Coronary artery (tissue), 2 donors: Measurements from ENCODE around the gene BACE1-AS.

Experiments used
- DNase-seq: peaks from one replicate; pipeline ENCODE4 v3.0.0-alpha.2; 2017; ENCODE audit warnings: low spot score
- H3K27ac ChIP-seq, 2 donors: fragments of 200-600 bp; sonication (generic); one replicate each; pipeline ENCODE4 v1.5.1; 2016 to 2019
- H3K4me3 ChIP-seq: fragments of 200-600 bp; sonication (generic); 2 replicates; pipeline ENCODE4 v1.5.1; 2016; ENCODE audit warnings: mild to moderate bottlenecking, moderate library complexity
- TF ChIP-seq, protein P1 (sequence below): fragments of 200-600 bp; sonication (generic); IDR thresholded peaks from one replicate; pipeline ENCODE4 v1.5.1; 2019; ENCODE audit warnings: antibody characterized with exemption

The BACE1-AS gene

DNA sequence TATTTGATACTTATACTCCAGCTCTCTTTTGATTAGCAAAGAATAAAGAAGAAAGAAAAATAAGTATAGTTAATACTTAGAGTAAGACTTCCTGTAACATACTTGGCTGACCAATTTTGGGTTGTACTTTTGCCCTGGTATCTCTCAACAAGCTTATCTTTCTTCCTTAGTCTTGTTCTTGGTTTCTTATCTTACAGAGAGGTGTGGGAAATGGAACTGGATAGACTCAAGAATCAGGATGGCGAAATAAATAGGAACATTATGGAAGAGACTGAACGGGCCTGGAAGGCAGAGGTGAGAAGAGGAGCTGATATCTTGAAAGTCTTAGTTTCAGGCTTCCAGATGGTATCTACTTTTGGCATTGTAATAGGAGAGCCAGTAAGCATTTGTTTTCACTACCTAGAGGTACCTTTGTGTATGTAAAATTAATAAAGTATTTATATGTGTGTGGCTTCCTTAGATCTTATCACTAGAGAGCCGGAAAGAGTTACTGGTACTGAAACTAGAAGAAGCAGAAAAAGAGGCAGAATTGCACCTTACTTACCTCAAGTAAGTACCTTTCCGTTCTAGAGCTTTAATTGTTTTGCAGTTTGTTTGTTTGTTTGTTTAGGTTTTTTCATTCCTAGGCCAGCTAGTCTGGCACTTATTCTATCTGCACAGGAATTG is 11.3 kb upstream of the BACE1-AS start:
- DNase-seq = no peak
- H3K27ac ChIP-seq = no peak overlapping the region
- no peak overlapping the region for H3K4me3 ChIP-seq
- TF ChIP-seq, protein P1, sequence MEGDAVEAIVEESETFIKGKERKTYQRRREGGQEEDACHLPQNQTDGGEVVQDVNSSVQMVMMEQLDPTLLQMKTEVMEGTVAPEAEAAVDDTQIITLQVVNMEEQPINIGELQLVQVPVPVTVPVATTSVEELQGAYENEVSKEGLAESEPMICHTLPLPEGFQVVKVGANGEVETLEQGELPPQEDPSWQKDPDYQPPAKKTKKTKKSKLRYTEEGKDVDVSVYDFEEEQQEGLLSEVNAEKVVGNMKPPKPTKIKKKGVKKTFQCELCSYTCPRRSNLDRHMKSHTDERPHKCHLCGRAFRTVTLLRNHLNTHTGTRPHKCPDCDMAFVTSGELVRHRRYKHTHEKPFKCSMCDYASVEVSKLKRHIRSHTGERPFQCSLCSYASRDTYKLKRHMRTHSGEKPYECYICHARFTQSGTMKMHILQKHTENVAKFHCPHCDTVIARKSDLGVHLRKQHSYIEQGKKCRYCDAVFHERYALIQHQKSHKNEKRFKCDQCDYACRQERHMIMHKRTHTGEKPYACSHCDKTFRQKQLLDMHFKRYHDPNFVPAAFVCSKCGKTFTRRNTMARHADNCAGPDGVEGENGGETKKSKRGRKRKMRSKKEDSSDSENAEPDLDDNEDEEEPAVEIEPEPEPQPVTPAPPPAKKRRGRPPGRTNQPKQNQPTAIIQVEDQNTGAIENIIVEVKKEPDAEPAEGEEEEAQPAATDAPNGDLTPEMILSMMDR = no peak

DNA sequence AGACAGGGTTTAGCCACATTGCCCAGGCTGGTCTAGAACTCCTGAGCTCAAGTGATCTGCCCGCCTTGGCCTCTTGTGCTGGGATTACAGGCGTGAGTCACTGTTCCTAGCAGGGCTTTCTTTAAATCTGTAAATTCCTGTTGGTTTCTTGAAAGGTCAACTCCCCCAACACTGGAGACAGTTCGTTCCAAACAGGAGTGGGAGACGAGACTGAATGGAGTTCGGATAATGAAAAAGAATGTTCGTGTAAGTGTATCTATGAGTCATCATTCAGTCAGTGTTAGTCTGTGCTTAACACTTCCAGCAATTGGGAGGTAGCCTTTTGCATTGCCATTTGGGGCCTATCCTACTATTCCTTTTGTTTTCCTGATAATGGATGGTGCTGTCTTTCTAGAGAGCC is 10.0 kb upstream of the BACE1-AS start:
- DNase-seq = no peak
- Histone ChIP-seq H3K4me3 (no peak overlapping the region), H3K27ac (no peak overlapping the region)
- TF ChIP-seq, protein P1 = no peak

DNA sequence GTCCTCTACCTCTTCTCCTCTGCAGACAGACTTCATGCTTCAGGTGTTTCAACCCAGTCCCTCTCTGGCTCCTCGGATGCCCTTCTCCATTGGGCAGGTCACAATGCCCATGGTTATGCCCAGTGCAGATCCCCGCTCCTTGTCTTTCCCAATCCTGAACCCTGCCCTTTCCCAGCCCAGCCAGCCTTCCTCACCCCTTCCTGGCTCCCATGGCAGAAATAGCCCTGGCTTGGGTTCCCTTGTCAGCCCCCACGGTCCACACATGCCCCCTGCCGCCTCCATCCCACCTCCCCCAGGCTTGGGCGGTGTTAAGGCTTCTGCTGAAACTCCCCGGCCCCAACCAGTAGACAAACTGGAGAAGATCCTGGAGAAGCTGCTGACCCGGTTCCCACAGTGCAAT is 9.3 kb upstream of the BACE1-AS start:
- DNase-seq = no peak
- TF ChIP-seq, protein P1 = no peak
- no peak overlapping the region for H3K27ac ChIP-seq
- H3K4me3 ChIP-seq = no peak overlapping the region

DNA sequence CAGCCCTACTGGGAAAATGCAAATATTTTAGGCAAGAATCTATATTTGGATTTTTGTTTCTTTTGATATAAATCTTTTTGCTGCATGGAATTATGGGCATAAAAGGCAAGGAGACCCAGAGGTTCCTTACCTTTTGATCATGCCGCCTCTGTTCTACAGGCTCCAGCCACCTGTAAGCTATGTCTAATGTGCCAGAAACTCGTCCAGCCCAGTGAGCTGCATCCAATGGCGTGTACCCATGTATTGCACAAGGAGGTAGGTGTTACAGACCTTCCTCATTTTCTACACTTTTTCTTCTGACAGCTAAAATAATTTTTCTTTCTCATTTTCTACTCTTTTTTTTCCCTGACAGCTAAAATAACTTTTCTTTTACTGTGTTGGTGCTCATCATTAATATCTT is 8.2 kb upstream of the BACE1-AS start:
- TF ChIP-seq, protein P1 = no peak
- no peak overlapping the region for H3K4me3 ChIP-seq

DNA sequence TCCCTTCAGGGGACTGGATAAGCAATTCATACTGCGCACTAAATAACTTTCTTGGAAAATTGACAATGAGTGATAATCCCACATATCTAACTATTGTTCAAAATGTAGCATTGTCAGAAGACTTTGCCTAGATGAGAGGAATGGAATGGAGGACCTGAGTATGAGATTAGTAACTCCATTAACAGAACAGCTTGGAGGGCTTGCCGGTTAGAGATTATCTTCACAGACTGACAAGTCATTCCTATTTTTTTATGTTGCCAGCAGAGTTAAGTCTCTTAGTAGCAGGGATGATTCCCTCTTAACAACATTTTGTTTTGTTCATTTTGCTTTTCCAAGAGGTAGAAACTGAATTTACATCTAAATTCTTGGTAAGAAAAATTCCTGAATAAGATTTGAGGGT is 7.1 kb upstream of the BACE1-AS start:
- no peak overlapping the region for H3K27ac ChIP-seq
- TF ChIP-seq, protein P1 = no peak
- no peak for DNase-seq
- no peak overlapping the region for H3K4me3 ChIP-seq

More for the DNA sequence above, 8.2 kb upstream of the BACE1-AS start:
- H3K27ac ChIP-seq = no peak overlapping the region
- no peak for DNase-seq

DNA sequence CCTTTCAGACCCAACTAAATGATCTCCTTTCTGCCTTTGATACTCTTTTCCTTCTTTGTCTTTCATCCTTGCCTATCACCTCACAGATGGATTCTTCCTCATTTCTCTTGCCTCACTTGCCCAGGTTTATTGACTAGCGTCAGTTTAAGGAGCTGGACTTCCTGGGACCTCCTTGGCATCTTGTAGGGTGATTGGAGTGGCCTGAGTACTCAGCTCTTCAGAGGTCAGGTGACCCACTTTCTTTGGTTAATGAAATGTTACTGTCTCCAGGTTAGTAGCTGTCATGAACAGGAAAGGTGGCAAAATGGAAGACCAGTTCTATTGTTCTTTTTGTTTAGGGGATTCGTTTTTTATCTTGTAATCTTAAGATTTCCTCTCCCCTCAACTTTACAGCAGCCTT is 4.6 kb upstream of the BACE1-AS start:
- TF ChIP-seq, protein P1 = no peak
- DNase-seq = no peak
- Histone ChIP-seq H3K27ac (no peak overlapping the region), H3K4me3 (no peak overlapping the region)

DNA sequence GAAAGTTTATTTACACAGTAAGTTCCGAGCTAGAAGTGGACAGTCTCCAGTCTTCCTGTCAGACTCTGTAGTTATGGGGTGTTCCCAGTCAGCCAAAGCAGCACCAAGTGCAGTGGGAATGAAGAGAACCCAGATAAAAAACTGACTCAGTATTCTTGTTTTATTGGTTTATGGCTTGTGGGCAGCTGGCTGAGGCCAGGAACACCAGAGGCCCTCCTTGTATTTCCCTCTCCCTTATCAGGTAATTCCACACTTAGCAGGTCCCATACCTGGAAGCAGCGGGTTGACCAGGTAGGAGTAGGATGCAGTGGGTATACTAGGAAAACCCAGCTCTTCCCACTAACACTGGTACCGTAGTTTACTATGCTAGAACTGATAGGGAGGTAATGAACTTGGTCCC is 3.5 kb upstream of the BACE1-AS start:
- Histone ChIP-seq H3K27ac (no peak overlapping the region), H3K4me3 (no peak overlapping the region)
- no peak for DNase-seq
- TF ChIP-seq, protein P1 = no peak
